ENCODE measurements around the gene SORCS2.

The SORCS2 gene

DNA sequence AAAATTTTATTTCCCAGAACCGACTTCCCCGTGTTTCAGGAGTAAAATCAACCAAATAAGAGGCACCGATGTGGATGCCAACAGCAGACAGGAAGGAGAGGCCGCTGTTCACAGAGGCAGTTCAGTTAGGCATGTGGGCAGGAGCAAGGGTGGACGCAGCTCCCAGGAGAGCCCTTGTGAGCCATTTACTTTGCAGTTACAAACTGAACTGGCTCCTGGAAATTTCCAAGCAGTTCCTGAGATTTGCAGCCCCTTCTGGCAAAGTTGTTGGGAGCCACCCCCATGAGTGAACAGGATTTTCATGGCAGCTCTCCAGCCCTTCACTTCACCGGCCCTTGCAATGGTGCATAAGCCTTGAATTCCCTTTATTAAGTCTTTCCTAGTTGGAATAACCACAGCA is 558.2 kb downstream of the SORCS2 start:
- DNase-seq (ENCODE audit: low read depth) = no peak
- TF ChIP-seq, protein P1, sequence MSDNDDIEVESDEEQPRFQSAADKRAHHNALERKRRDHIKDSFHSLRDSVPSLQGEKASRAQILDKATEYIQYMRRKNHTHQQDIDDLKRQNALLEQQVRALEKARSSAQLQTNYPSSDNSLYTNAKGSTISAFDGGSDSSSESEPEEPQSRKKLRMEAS (IDR thresholded peaks at IDR 0.05; ENCODE audit: low read depth, low read length) = no peak
- TF ChIP-seq, protein P2, sequence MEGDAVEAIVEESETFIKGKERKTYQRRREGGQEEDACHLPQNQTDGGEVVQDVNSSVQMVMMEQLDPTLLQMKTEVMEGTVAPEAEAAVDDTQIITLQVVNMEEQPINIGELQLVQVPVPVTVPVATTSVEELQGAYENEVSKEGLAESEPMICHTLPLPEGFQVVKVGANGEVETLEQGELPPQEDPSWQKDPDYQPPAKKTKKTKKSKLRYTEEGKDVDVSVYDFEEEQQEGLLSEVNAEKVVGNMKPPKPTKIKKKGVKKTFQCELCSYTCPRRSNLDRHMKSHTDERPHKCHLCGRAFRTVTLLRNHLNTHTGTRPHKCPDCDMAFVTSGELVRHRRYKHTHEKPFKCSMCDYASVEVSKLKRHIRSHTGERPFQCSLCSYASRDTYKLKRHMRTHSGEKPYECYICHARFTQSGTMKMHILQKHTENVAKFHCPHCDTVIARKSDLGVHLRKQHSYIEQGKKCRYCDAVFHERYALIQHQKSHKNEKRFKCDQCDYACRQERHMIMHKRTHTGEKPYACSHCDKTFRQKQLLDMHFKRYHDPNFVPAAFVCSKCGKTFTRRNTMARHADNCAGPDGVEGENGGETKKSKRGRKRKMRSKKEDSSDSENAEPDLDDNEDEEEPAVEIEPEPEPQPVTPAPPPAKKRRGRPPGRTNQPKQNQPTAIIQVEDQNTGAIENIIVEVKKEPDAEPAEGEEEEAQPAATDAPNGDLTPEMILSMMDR (IDR thresholded peaks at IDR 0.05; ENCODE audit: low read depth, low read length) = no peak
- no peak for TF ChIP-seq POLR2A (IDR thresholded peaks at IDR 0.05; ENCODE audit: extremely low read depth, insufficient read length)
- no peak for TF ChIP-seq MYC (IDR thresholded peaks at IDR 0.05; ENCODE audit: low read depth, low read length)
- no peak overlapping the region for H3K4me3 ChIP-seq (ENCODE audit: low read depth, low read length)

DNA sequence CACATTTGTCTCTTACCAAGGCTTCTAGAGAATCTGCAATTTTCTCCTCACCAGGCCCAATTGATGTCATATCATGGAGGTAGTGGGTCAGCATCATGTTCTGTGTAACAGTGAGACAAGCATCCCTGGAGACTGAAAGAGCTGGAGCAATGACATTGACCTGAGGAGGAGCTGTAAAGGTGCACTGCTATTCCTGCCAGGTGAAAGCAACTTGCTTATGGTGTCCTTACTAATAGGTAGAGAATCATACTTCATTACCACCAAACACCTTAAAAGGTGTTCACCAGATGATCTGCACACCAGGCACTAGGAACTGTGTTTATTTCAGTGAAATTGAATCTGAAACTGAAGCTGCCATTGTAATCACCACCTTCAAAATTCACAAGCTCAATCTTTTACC is 558.6 kb downstream of the SORCS2 start:
- TF ChIP-seq, protein P1 (IDR thresholded peaks at IDR 0.05; ENCODE audit: low read depth, low read length) = no peak
- TF ChIP-seq POLR2A (IDR thresholded peaks at IDR 0.05; ENCODE audit: extremely low read depth, insufficient read length) (no peak), MYC (IDR thresholded peaks at IDR 0.05; ENCODE audit: low read depth, low read length) (no peak)
- TF ChIP-seq, protein P2 (IDR thresholded peaks at IDR 0.05; ENCODE audit: low read depth, low read length) = no peak
- DNase-seq (ENCODE audit: low read depth) = no peak
- no peak overlapping the region for H3K4me3 ChIP-seq (ENCODE audit: low read depth, low read length)

DNA sequence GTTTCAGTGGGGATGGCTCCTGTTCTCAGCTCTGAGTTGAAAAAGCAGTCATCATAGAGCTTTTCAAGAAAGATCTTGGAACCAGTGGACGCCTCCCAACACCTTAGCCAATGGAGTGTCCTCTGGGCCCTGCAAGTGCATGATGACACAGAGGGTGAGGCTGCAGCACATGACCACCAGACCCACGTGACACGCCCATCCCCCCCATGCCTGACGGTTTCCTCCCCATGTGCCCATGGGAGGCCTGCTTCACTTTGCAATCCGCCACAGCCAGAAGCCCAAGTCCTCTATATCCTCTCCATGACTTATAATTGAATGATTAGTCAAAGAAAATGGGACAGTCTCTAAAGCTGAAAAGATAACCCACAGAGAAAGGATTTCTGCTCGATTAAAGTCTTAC is 560.3 kb downstream of the SORCS2 start:
- no peak for DNase-seq (ENCODE audit: low read depth)
- TF ChIP-seq MYC (IDR thresholded peaks at IDR 0.05; ENCODE audit: low read depth, low read length) = no peak
- TF ChIP-seq, protein P1 (IDR thresholded peaks at IDR 0.05; ENCODE audit: low read depth, low read length) = peak; percentile 42
- no peak for TF ChIP-seq POLR2A (IDR thresholded peaks at IDR 0.05; ENCODE audit: extremely low read depth, insufficient read length)
- H3K4me3 ChIP-seq (ENCODE audit: low read depth, low read length) = no peak overlapping the region

DNA sequence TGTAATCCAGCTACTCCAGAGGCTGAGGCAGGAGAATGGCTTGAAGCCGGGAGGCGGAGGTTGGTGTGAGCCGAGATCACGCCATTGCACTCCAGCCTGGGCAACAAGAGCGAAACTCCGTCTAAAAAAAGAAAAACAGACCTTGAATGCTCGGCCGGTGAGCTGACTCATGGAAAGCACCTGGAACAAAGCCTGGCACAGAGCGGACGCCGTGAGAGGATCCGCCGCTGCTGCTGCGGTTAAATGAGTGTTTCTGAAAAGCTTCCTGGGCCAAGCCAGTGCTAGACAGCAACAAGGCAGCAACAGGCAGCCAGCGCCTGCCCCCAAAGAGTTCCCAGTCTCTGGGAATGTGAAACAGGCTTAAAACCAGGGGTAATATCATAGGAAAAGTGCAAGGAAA is 560.9 kb downstream of the SORCS2 start:
- H3K4me3 ChIP-seq (ENCODE audit: low read depth, low read length) = no peak overlapping the region
- DNase-seq (ENCODE audit: low read depth) = no peak
- TF ChIP-seq POLR2A (IDR thresholded peaks at IDR 0.05; ENCODE audit: extremely low read depth, insufficient read length) = no peak
- TF ChIP-seq, protein P2 (IDR thresholded peaks at IDR 0.05; ENCODE audit: low read depth, low read length) = no peak
- no peak for TF ChIP-seq MYC (IDR thresholded peaks at IDR 0.05; ENCODE audit: low read depth, low read length)
- TF ChIP-seq, protein P1 (IDR thresholded peaks at IDR 0.05; ENCODE audit: low read depth, low read length) = no peak

DNA sequence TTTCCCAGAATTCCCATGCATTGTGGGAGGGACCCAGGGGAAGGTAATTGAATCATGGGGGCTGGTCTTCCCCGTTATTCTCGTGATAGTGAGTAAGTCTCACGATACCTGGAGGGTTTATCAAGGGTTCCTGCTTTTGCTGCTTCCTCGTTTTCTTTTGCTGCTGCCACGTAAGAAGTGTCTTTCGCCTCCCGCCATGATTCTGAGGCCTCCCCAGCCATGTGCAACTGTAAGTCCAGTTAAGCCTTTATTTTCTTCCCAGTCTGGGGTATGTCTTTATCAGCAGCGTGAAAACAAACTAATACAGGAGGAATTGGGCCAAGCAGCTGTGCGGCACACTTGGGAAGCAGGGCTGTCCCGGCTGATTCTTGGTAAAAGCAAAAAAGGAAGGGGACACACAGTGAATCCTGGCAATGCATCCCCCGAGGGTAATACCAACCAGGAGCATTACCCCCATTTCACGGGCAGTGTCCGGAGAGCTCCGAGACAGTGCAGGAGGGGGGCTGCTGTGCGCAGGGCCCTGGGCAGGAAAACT is 561.7 kb downstream of the SORCS2 start:
- no peak for DNase-seq (ENCODE audit: low read depth)
- TF ChIP-seq POLR2A (IDR thresholded peaks at IDR 0.05; ENCODE audit: extremely low read depth, insufficient read length) (no peak), MYC (IDR thresholded peaks at IDR 0.05; ENCODE audit: low read depth, low read length) (no peak)
- TF ChIP-seq, protein P1 (IDR thresholded peaks at IDR 0.05; ENCODE audit: low read depth, low read length) = no peak
- TF ChIP-seq, protein P2 (IDR thresholded peaks at IDR 0.05; ENCODE audit: low read depth, low read length) = no peak
- H3K4me3 ChIP-seq (ENCODE audit: low read depth, low read length) = no peak overlapping the region

DNA sequence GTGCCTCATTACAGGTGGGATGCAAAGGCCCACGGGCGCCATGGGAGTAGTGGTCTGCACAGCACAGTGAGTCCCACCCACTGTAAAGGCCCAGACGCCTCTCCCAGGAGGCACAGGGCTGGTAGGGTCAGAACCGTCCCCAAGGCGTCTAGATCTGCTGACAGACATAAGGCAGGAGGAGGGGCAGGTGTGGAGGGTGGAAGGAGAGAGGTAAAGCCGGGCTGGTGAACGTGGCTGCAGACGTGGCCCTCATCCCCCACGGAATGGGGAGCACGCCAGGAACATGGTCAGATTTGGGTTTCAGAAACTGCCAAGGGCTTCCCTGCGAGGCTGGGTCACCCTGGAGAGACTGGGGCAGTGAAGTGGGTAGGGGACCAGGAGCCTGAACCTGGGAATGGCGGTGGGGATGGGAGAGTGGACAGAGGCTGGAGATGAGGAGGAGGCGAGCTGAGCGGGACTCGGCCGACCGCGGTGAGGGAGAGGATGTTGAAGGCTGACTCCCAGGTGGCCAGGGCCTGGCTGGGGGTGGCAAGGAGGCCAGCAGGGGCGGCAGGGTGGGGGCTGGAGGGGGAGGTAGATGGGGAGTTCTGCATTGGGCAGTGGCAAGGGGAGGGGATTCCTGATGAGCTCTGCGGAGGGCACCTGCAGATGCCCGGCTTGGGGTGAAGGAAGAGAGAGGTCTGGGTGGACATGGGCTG is 562.4 kb downstream of the SORCS2 start:
- TF ChIP-seq MYC (IDR thresholded peaks at IDR 0.05; ENCODE audit: low read depth, low read length) = no peak
- TF ChIP-seq, protein P2 (IDR thresholded peaks at IDR 0.05; ENCODE audit: low read depth, low read length) = no peak
- TF ChIP-seq, protein P1 (IDR thresholded peaks at IDR 0.05; ENCODE audit: low read depth, low read length) = no peak
- TF ChIP-seq POLR2A (IDR thresholded peaks at IDR 0.05; ENCODE audit: extremely low read depth, insufficient read length) = no peak
- no peak for DNase-seq (ENCODE audit: low read depth)
- no peak overlapping the region for H3K4me3 ChIP-seq (ENCODE audit: low read depth, low read length)
